Kidney (tissue), 14 donors: Measurements from ENCODE around the gene HNMT. TPM values are rescaled to one million over a fixed set of nuclear protein-coding genes. Genes with fewer than 3 reads are reported as not detected.
A peak's percentile ranks its signal among the peaks of the same experiment; 100 is the strongest.

Experiments
- DNase-seq, 5 donors: peaks; one replicate each; pipeline ENCODE4 v3.0.0-alpha.2; 2013 to 2020
- FAIRE-seq: peaks from 2 replicates; lab custom pipeline; 2012; peaks lifted over from hg19 to GRCh38; lab: Jason Lieb, UNC
- H3K27ac ChIP-seq, 2 donors: one replicate each; pipeline ENCODE4 v1.7.0; 2013; ENCODE audit warnings: low read depth in 2 of 2, low read length in 2 of 2, inconsistent platforms in 1 of 2
- H3K27me3 ChIP-seq: one replicate; pipeline ENCODE4 v1.7.1; 2013; ENCODE audit warnings: low read length, inconsistent platforms; ENCODE audit not compliant: control insufficient read depth, insufficient read depth
- H3K36me3 ChIP-seq, 3 donors: one replicate each; pipeline versions ENCODE4 v1.7.0 to v1.7.1; 2013; ENCODE audit warnings: low read length in 3 of 3, control low read depth in 1 of 3, inconsistent platforms in 1 of 3; ENCODE audit not compliant: insufficient read depth in 3 of 3, control insufficient read depth in 2 of 3
- H3K4me1 ChIP-seq, 3 donors: one replicate each; pipeline versions ENCODE4 v1.7.0 to v1.7.1; 2013; ENCODE audit warnings: low read length in 3 of 3, inconsistent platforms in 1 of 3, low read depth in 1 of 3; ENCODE audit not compliant: control insufficient read depth in 2 of 3, insufficient read depth in 2 of 3
- H3K4me3 ChIP-seq, 3 donors: one replicate each; pipeline versions ENCODE4 v1.7.0 to v1.8.1; 2013; ENCODE audit warnings: low read length in 3 of 3, control low read depth in 1 of 3, inconsistent platforms in 1 of 3
- H3K9ac ChIP-seq, 3 donors: one replicate each; pipeline versions ENCODE4 v1.7.0 to v1.7.1; 2013; ENCODE audit warnings: low read length in 3 of 3, control low read depth in 1 of 3, inconsistent platforms in 1 of 3
- H3K9me3 ChIP-seq, 3 donors: one replicate each; pipeline versions ENCODE4 v1.7.0 to v1.7.1; 2013; ENCODE audit warnings: low read length in 3 of 3, control low read depth in 1 of 3, inconsistent platforms in 1 of 3; ENCODE audit not compliant: control insufficient read depth in 2 of 3, insufficient read depth in 1 of 3
- CTCF ChIP-seq: IDR thresholded peaks from 3 replicates; pipeline ENCODE4 v1.5.1; 2012; ENCODE audit warnings: mild to moderate bottlenecking, moderate library complexity, borderline replicate concordance; ENCODE audit not compliant: insufficient read depth; ENCODE audit errors: extremely low read depth
- intact Hi-C: fragments of 100-400 bp; cut with DNase I; formaldehyde crosslinking; loops from one replicate; pipeline ENCODE4 v1.11.1; 2022
- polyA plus RNA-seq: library from polyadenylated mRNA; stranded (reverse); fragments of 350-450 nt; fragmentation: Illumina TruSeq; extraction: RNeasy Lipid Tissue Mini Kit (QIAGEN cat#74804); gene quantifications from one replicate; pipeline ENCODE4 v1.2.3, GENCODE V29; 2014; ENCODE audit warnings: low read depth, low replicate concordance; ENCODE audit not compliant: insufficient read depth
- total RNA-seq: library from RNA; stranded (reverse); fragmentation: NEBNext Ultra II Directional; extraction: Animal tissue kit (Norgen Biotek cat#: 25700); gene quantifications from one replicate; pipeline ENCODE4 v1.2.1, GENCODE V29; 2021
- donor health status: control.
- donor health status: control.
- donor health status: control.
- donor health status: control.
- donor health status: control.
- donor health status: DM: yes; HTN: yes; CAD: no.
- donor health status: Normal renal cell carcinoma (clear cell type).

Gene HNMT
- total and polyA plus RNA-seq, 2 donors from 2014 or later = 61.6 to 69.2 TPM

- Histone ChIP-seq H3K4me3 (no peak overlapping the region), H3K27me3 (no peaks in the 10 kb centered on the region), H3K27ac (no peak overlapping the region), H3K9ac (no peak overlapping the region), H3K9me3 (no peaks in the 10 kb centered on the region), H3K4me1 (no peaks in the 10 kb centered on the region), H3K36me3 (peaks cover 0 to 11% (median 2%) of the 10 kb centered on the region in 3 donors)
- intact Hi-C loops = no loop called here
- DNase-seq (no peak), FAIRE-seq (no peak)
- no peak for TF ChIP-seq CTCF
Measured at GRCh38 chr2:138012082-138012481, 47.8 kb downstream of the HNMT start.

GRCh38 chr2:138012968-138013367 is 48.7 kb downstream of the HNMT start:
- Histone ChIP-seq H3K4me1 (no peaks in the 10 kb centered on the region), H3K4me3 (no peak overlapping the region), H3K27ac (no peak overlapping the region), H3K9ac (no peak overlapping the region), H3K36me3 (peaks cover 0 to 6% (median 2%) of the 10 kb centered on the region in 3 donors), H3K9me3 (no peaks in the 10 kb centered on the region), H3K27me3 (no peaks in the 10 kb centered on the region)
- intact Hi-C loops = no loop called here
- FAIRE-seq = no peak
- no peak for DNase-seq
- no peak for TF ChIP-seq CTCF

DNA sequence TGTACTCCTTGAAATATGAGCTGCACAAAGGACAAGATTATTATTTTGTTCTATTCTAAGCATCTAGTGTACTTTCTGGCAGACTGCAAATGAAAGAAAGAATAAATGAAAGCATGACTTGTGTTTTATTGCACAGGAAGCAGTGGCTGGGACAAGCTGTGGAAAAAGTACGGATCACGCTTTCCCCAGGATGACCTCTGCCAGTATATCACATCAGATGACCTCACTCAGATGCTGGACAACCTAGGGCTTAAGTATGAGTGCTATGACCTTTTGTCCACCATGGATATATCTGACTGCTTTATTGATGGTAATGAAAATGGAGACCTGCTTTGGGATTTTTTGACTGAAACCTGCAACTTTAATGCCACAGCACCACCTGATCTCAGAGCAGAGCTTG is 49.4 kb downstream of the HNMT start:
- no peaks in the 10 kb centered on the region for H3K4me1 ChIP-seq
- H3K9me3 ChIP-seq = no peaks in the 10 kb centered on the region
- H3K4me3 ChIP-seq = no peak overlapping the region
- DNase-seq (peak in 3 of 5 donors; percentile 21 to 63 (median 46)), FAIRE-seq (no peak)
- no peak for TF ChIP-seq CTCF
- no peak overlapping the region for H3K9ac ChIP-seq
- peaks cover 0 to 6% (median 2%) of the 10 kb centered on the region in 3 donors for H3K36me3 ChIP-seq
- H3K27ac ChIP-seq = no peak overlapping the region
- no peaks in the 10 kb centered on the region for H3K27me3 ChIP-seq
- intact Hi-C loops = no loop called here

GRCh38 chr2:138015494-138015893 is 51.2 kb downstream of the HNMT start:
- H3K36me3 ChIP-seq = peaks cover 0 to 6% (median 2%) of the 10 kb centered on the region in 3 donors
- no peak overlapping the region for H3K27ac ChIP-seq
- TF ChIP-seq CTCF = no peak
- intact Hi-C loops = no loop called here
- H3K4me3 ChIP-seq = no peak overlapping the region
- DNase-seq (no peak), FAIRE-seq (no peak)
- no peaks in the 10 kb centered on the region for H3K27me3 ChIP-seq
- H3K4me1 ChIP-seq = no peaks in the 10 kb centered on the region
- no peaks in the 10 kb centered on the region for H3K9me3 ChIP-seq
- no peak overlapping the region for H3K9ac ChIP-seq
